SK-N-SH (cell line): ENCODE results near the gene TNS4.

Source experiments
- CHD2 ChIP-seq: fragments of 150-350 bp; IDR thresholded peaks from 2 replicates; pipeline ENCODE4 v1.6.1; 2018; ENCODE audit warnings: low read length; ENCODE audit not compliant: partially characterized antibody
- CTCF ChIP-seq: fragments of 200-600 bp; sonication (generic); IDR thresholded peaks from 2 replicates; pipeline ENCODE4 v1.6.1; 2017; ENCODE audit warnings: antibody characterized with exemption, mild to moderate bottlenecking, moderate library complexity
- ELF1 ChIP-seq: IDR thresholded peaks from 2 replicates; pipeline ENCODE4 v1.4.0; 2012
- FOXM1 ChIP-seq: IDR thresholded peaks from 2 replicates; pipeline ENCODE4 v1.4.0; 2012; ENCODE audit warnings: low read depth, mild to moderate bottlenecking
- GABPA ChIP-seq: IDR thresholded peaks from 2 replicates; pipeline ENCODE4 v1.4.0; 2012; ENCODE audit warnings: low read depth, mild to moderate bottlenecking
- JUND ChIP-seq: IDR thresholded peaks from 2 replicates; pipeline ENCODE4 v1.4.0; 2012
- POLR2AphosphoS5 ChIP-seq: IDR thresholded peaks from 2 replicates; pipeline ENCODE4 v1.6.1; 2012; ENCODE audit warnings: low read depth, low read length
- RAD21 ChIP-seq: IDR thresholded peaks from 2 replicates; pipeline ENCODE4 v1.6.1; 2012; ENCODE audit warnings: mild to moderate bottlenecking, low read length
- REST ChIP-seq: IDR thresholded peaks from 2 replicates; pipeline ENCODE4 v1.6.1; 2012; ENCODE audit warnings: mild to moderate bottlenecking, low read depth, low read length, moderate library complexity
- RXRA ChIP-seq: IDR thresholded peaks from 2 replicates; pipeline ENCODE4 v1.4.0; 2012; ENCODE audit warnings: low read depth, mild to moderate bottlenecking, borderline replicate concordance
- SIN3A ChIP-seq: IDR thresholded peaks from 2 replicates; pipeline ENCODE4 v1.6.1; 2012; ENCODE audit warnings: low read depth, mild to moderate bottlenecking, low read length, moderate library complexity, borderline replicate concordance
- SMC3 ChIP-seq: IDR thresholded peaks from 2 replicates; pipeline ENCODE4 v1.6.1; 2012; ENCODE audit warnings: low read depth, low read length, improper control_type of control experiment
- TCF12 ChIP-seq: IDR thresholded peaks from 2 replicates; pipeline ENCODE4 v1.4.0; 2012
- USF1 ChIP-seq: IDR thresholded peaks from 2 replicates; pipeline ENCODE4 v1.4.0; 2012; ENCODE audit warnings: low read depth, borderline replicate concordance

GRCh38 chr17:40529991-40530390 is 28.6 kb upstream of the TNS4 start:
- no peak for TF ChIP-seq TCF12
- TF ChIP-seq RAD21: no peak
- TF ChIP-seq CTCF: no peak
- TF ChIP-seq JUND: no peak
- no peak for TF ChIP-seq RXRA
- no peak for TF ChIP-seq USF1
- TF ChIP-seq CHD2: no peak
- TF ChIP-seq POLR2AphosphoS5: no peak
- no peak for TF ChIP-seq SMC3
- TF ChIP-seq ELF1: no peak
- no peak for TF ChIP-seq GABPA
- no peak for TF ChIP-seq FOXM1
- no peak for TF ChIP-seq SIN3A
- no peak for TF ChIP-seq REST
